ENCODE measurements around the gene C19orf53.

DNA sequence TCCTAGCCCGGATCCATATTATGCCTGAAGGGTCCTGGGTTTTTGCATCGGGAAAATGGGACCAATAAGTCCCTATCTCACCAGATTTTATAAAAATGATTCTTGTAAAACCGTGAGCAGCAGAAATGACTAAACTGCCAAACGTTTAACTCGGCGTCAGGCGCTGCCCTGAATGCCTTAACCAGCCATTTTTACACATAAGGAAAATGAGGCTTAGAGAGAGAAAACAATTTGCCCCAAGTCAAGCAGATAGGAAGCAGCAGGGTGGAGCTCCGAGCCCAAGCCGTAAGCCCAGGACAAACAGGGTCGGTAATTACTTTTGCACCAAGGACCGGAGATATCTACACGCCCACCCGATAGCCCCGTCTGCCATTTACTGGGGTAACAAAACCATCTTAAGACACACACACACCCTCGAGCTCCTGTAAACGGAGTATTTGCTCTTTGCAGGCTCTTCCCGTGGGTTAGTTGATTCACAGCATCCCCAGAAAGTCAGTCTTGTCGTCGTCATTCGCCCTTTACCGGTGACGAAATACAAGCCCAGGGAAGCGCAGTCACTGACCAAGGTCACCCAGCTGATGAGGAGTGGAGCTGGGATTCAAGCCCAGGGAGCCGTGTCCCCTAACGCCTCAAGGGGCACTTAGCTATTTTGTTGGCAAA, 26.0 kb upstream of the C19orf53 start:
- TF ChIP-seq, protein P1, sequence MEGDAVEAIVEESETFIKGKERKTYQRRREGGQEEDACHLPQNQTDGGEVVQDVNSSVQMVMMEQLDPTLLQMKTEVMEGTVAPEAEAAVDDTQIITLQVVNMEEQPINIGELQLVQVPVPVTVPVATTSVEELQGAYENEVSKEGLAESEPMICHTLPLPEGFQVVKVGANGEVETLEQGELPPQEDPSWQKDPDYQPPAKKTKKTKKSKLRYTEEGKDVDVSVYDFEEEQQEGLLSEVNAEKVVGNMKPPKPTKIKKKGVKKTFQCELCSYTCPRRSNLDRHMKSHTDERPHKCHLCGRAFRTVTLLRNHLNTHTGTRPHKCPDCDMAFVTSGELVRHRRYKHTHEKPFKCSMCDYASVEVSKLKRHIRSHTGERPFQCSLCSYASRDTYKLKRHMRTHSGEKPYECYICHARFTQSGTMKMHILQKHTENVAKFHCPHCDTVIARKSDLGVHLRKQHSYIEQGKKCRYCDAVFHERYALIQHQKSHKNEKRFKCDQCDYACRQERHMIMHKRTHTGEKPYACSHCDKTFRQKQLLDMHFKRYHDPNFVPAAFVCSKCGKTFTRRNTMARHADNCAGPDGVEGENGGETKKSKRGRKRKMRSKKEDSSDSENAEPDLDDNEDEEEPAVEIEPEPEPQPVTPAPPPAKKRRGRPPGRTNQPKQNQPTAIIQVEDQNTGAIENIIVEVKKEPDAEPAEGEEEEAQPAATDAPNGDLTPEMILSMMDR (conservative IDR thresholded peaks at IDR 0.05; ENCODE audit: low read depth in 2 of 2), result no peak
- TF ChIP-seq EZH2 (IDR thresholded peaks at IDR 0.05; ENCODE audit: low read depth, unreplicated experiment) (no peak), CREB1 (CRISPR knock-in tag; IDR thresholded peaks at IDR 0.05; ENCODE audit: low read depth) (peak; percentile 30; the same call in 1 of the 2 replicates), POLR2AphosphoS5 (IDR thresholded peaks at IDR 0.05; ENCODE audit: low read depth) (no peak), EZH2phosphoT487 (IDR thresholded peaks at IDR 0.05; ENCODE audit: unreplicated experiment) (no peak), NANOG (IDR thresholded peaks at IDR 0.05; ENCODE audit: borderline replicate concordance) (no peak), JUNB (IDR thresholded peaks at IDR 0.05; ENCODE audit: unreplicated experiment) (no peak), ZNF331 (CRISPR knock-in tag; IDR thresholded peaks at IDR 0.05; ENCODE audit: low read depth) (no peak)
- TF ChIP-seq, protein P2, sequence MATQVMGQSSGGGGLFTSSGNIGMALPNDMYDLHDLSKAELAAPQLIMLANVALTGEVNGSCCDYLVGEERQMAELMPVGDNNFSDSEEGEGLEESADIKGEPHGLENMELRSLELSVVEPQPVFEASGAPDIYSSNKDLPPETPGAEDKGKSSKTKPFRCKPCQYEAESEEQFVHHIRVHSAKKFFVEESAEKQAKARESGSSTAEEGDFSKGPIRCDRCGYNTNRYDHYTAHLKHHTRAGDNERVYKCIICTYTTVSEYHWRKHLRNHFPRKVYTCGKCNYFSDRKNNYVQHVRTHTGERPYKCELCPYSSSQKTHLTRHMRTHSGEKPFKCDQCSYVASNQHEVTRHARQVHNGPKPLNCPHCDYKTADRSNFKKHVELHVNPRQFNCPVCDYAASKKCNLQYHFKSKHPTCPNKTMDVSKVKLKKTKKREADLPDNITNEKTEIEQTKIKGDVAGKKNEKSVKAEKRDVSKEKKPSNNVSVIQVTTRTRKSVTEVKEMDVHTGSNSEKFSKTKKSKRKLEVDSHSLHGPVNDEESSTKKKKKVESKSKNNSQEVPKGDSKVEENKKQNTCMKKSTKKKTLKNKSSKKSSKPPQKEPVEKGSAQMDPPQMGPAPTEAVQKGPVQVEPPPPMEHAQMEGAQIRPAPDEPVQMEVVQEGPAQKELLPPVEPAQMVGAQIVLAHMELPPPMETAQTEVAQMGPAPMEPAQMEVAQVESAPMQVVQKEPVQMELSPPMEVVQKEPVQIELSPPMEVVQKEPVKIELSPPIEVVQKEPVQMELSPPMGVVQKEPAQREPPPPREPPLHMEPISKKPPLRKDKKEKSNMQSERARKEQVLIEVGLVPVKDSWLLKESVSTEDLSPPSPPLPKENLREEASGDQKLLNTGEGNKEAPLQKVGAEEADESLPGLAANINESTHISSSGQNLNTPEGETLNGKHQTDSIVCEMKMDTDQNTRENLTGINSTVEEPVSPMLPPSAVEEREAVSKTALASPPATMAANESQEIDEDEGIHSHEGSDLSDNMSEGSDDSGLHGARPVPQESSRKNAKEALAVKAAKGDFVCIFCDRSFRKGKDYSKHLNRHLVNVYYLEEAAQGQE (IDR thresholded peaks at IDR 0.05; ENCODE audit: unreplicated experiment), result no peak
- TF ChIP-seq, protein P3, sequence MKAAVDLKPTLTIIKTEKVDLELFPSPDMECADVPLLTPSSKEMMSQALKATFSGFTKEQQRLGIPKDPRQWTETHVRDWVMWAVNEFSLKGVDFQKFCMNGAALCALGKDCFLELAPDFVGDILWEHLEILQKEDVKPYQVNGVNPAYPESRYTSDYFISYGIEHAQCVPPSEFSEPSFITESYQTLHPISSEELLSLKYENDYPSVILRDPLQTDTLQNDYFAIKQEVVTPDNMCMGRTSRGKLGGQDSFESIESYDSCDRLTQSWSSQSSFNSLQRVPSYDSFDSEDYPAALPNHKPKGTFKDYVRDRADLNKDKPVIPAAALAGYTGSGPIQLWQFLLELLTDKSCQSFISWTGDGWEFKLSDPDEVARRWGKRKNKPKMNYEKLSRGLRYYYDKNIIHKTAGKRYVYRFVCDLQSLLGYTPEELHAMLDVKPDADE (IDR thresholded peaks at IDR 0.05), result no peak

All from GM23338 (cell line).